DOHH2 (cell line): ENCODE data around the gene ZNF273.

Experiments used
- EZH2phosphoT487 ChIP-seq: fragments of 200-600 bp; sonication (generic); IDR thresholded peaks from 2 replicates; pipeline ENCODE4 v1.6.1; 2017; ENCODE audit warnings: borderline replicate concordance, mild to moderate bottlenecking, antibody characterized with exemption, low read length, moderate library complexity, mixed read lengths
- TF ChIP-seq, protein P1 (sequence below): fragments of 200-600 bp; sonication (generic); IDR thresholded peaks from one replicate; pipeline ENCODE4 v1.5.1; 2014; ENCODE audit warnings: antibody characterized with exemption, mild to moderate bottlenecking, low read depth, low read length; ENCODE audit not compliant: poor library complexity, severe bottlenecking

DNA sequence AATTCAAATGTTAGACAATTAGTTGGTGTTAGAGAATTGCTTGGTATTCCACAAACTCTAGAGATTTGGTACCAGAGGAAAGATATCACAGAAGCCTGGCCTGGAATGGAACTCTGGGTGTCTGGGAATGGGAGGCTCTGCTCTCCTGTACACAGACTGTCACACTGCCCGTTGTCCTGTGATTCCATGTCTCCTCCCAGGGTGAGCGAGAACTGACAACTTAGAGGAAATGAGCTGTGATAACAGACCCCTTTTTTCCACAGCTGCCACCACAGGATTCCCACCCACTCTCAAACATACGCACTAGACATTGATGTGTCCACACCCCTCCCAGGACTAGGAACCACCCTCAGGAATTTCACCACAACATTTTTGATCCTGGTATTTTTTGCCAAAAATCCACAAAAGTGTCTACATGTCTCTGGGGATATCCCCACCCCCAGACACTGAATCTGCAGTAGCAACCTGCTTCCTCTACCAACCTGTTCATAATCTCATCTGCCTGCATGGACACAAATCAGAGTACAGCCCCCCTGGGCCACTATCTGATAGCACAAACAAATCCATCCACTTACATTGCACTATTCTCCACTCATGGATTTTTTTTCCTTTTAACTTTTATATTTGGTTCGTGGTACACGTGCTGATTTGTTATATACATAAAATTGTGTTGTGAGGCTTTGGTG lies 4.7 kb downstream of the ZNF273 start:
- TF ChIP-seq, protein P1, sequence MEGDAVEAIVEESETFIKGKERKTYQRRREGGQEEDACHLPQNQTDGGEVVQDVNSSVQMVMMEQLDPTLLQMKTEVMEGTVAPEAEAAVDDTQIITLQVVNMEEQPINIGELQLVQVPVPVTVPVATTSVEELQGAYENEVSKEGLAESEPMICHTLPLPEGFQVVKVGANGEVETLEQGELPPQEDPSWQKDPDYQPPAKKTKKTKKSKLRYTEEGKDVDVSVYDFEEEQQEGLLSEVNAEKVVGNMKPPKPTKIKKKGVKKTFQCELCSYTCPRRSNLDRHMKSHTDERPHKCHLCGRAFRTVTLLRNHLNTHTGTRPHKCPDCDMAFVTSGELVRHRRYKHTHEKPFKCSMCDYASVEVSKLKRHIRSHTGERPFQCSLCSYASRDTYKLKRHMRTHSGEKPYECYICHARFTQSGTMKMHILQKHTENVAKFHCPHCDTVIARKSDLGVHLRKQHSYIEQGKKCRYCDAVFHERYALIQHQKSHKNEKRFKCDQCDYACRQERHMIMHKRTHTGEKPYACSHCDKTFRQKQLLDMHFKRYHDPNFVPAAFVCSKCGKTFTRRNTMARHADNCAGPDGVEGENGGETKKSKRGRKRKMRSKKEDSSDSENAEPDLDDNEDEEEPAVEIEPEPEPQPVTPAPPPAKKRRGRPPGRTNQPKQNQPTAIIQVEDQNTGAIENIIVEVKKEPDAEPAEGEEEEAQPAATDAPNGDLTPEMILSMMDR = no peak
- no peak for TF ChIP-seq EZH2phosphoT487
